Caco-2 (cell line): ENCODE results near the gene CX3CL1. TPM values are rescaled to one million over a fixed set of nuclear protein-coding genes. Genes with fewer than 3 reads are reported as not detected.

Source experiments
- BruUV-seq: library from RNA; stranded (reverse); fragments of 400-500 nt; replicated peaks from 2 replicates; lab custom pipeline; 2021; lab: Mats Ljungman, UMichigan
- CTCF ChIA-PET: fragments of 300-600 bp; sonication (Branson Sonifier 250); formaldehyde crosslinking; loops from one replicate; lab custom pipeline; 2022; ENCODE audit warnings: antibody characterized with exemption; lab: Charles Lee
- POLR2A ChIA-PET: fragments of 300-600 bp; sonication (Branson Sonifier 250); formaldehyde crosslinking; loops from one replicate; lab custom pipeline; 2022; ENCODE audit warnings: antibody characterized with exemption; lab: Charles Lee
- DNase-seq, 2 experiments: peaks; one replicate each; pipeline versions ENCODE4 v3.0.0 to v3.0.0-alpha.2; 2020 to 2022
- H3K27me3 ChIP-seq: replicated peaks from 2 replicates; pipeline ENCODE4 v1.6.0; 2011; ENCODE audit warnings: low read length; ENCODE audit not compliant: control insufficient read depth, insufficient read depth
- H3K36me3 ChIP-seq: 2 replicates; pipeline ENCODE4 v1.5.1; 2011; ENCODE audit warnings: low read length; ENCODE audit not compliant: control insufficient read depth, insufficient read depth
- H3K4me1 ChIP-seq: fragments of 250-450 bp; sonication (Bioruptor Pico); 2 replicates; pipeline ENCODE4 v1.5.1; 2020; ENCODE audit warnings: mild to moderate bottlenecking
- H3K4me3 ChIP-seq: 2 replicates; pipeline ENCODE4 v1.5.1; 2011; ENCODE audit warnings: low read depth, mild to moderate bottlenecking, control low read depth, low read length
- H3K9me3 ChIP-seq: fragments of 250-450 bp; sonication (Bioruptor Pico); 2 replicates; pipeline ENCODE4 v1.5.1; 2020; ENCODE audit warnings: mild to moderate bottlenecking, moderate library complexity
- H3K27ac Mint-ChIP-seq: one replicate; pipeline ENCODE4 v1.8.0; 2022; ENCODE audit warnings: mixed read lengths; ENCODE audit not compliant: unreplicated experiment
- H3K27me3 Mint-ChIP-seq: one replicate; pipeline ENCODE4 v1.8.0; 2022; ENCODE audit warnings: mixed read lengths; ENCODE audit not compliant: insufficient read depth, unreplicated experiment
- H3K36me3 Mint-ChIP-seq: one replicate; pipeline ENCODE4 v1.8.0; 2022; ENCODE audit warnings: mild to moderate bottlenecking, mixed read lengths; ENCODE audit not compliant: insufficient read depth, unreplicated experiment
- H3K4me1 Mint-ChIP-seq: one replicate; pipeline ENCODE4 v1.8.0; 2022; ENCODE audit warnings: low read depth, mixed read lengths; ENCODE audit not compliant: unreplicated experiment
- H3K4me3 Mint-ChIP-seq: one replicate; pipeline ENCODE4 v1.8.0; 2022; ENCODE audit warnings: mild to moderate bottlenecking, moderate library complexity, mixed read lengths; ENCODE audit not compliant: unreplicated experiment
- H3K9me3 Mint-ChIP-seq: one replicate; pipeline ENCODE4 v1.8.0; 2022; ENCODE audit warnings: mixed read lengths; ENCODE audit not compliant: unreplicated experiment
- intact Hi-C: fragments of 100-400 bp; cut with micrococcal nuclease; formaldehyde crosslinking; loops from one replicate; pipeline ENCODE4 v1.10.0; 2022; ENCODE audit not compliant: unreplicated experiment
- total RNA-seq: library from RNA; stranded (reverse); gene quantifications from 2 replicates; pipeline ENCODE4 v1.2.3, GENCODE V29; 2022
- TF ChIP-seq, protein P1 (sequence below), 2 experiments: fragments of 200-600 bp in 1 of 2; IDR thresholded peaks; 1 replicate in 1 of 2; 2 replicates in 1 of 2; pipeline versions ENCODE4 v1.5.1 to v1.8.0; 2011 to 2022; ENCODE audit warnings: antibody characterized with exemption in 1 of 2, control low read depth in 1 of 2, inconsistent platforms in 1 of 2, low read depth in 1 of 2, low read length in 1 of 2, mild to moderate bottlenecking in 1 of 2, moderate library complexity in 1 of 2; ENCODE audit not compliant: insufficient read depth in 1 of 2, severe bottlenecking in 1 of 2, unreplicated experiment in 1 of 2

The CX3CL1 gene
- total RNA-seq, 1 experiment from 2014 or later: not detected

GRCh38 chr16:57349212-57350031, 22.9 kb upstream of the CX3CL1 start:
- ChIA-PET POLR2A (no interaction called here), CTCF (no interaction called here)
- no peak for DNase-seq
- Mint-ChIP-seq H3K36me3 (no peaks in the 10 kb centered on the region), H3K9me3 (no peaks in the 10 kb centered on the region), H3K27ac (no peak overlapping the region), H3K27me3 (no peaks in the 10 kb centered on the region), H3K4me3 (no peak overlapping the region), H3K4me1 (peaks cover 11% of the 10 kb centered on the region)
- Histone ChIP-seq H3K36me3 (no peaks in the 10 kb centered on the region), H3K27me3 (no peaks in the 10 kb centered on the region), H3K4me1 (no peaks in the 10 kb centered on the region), H3K4me3 (no peak overlapping the region), H3K9me3 (no peaks in the 10 kb centered on the region)
- TF ChIP-seq, protein P1, sequence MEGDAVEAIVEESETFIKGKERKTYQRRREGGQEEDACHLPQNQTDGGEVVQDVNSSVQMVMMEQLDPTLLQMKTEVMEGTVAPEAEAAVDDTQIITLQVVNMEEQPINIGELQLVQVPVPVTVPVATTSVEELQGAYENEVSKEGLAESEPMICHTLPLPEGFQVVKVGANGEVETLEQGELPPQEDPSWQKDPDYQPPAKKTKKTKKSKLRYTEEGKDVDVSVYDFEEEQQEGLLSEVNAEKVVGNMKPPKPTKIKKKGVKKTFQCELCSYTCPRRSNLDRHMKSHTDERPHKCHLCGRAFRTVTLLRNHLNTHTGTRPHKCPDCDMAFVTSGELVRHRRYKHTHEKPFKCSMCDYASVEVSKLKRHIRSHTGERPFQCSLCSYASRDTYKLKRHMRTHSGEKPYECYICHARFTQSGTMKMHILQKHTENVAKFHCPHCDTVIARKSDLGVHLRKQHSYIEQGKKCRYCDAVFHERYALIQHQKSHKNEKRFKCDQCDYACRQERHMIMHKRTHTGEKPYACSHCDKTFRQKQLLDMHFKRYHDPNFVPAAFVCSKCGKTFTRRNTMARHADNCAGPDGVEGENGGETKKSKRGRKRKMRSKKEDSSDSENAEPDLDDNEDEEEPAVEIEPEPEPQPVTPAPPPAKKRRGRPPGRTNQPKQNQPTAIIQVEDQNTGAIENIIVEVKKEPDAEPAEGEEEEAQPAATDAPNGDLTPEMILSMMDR (IDR thresholded peaks at IDR 0.05; ENCODE audit: insufficient read depth in 1 of 2, low read depth in 1 of 2, low read length in 1 of 2, severe bottlenecking in 1 of 2, unreplicated experiment in 1 of 2): no peak
- intact Hi-C loops: loop anchor here (1.0 kb wide), 1 partner anchor 45 kb away; no protein-coding TSS in a partner anchor
- no TSS peak for BruUV-seq

- no peak for DNase-seq
- no peaks in the 10 kb centered on the region for H3K9me3 ChIP-seq
- TF ChIP-seq, protein P1 (IDR thresholded peaks at IDR 0.05; ENCODE audit: insufficient read depth in 1 of 2, low read depth in 1 of 2, low read length in 1 of 2, severe bottlenecking in 1 of 2, unreplicated experiment in 1 of 2): no peak
- H3K36me3 Mint-ChIP-seq: no peaks in the 10 kb centered on the region
- H3K4me3 ChIP-seq: no peak overlapping the region
- H3K36me3 ChIP-seq: no peaks in the 10 kb centered on the region
- H3K27me3 Mint-ChIP-seq: no peaks in the 10 kb centered on the region
- H3K27me3 ChIP-seq: no peaks in the 10 kb centered on the region
- intact Hi-C loops: no loop called here
- POLR2A ChIA-PET: no interaction called here
- H3K9me3 Mint-ChIP-seq: no peaks in the 10 kb centered on the region
- H3K27ac Mint-ChIP-seq: no peak overlapping the region
- no TSS peak for BruUV-seq
- H3K4me3 Mint-ChIP-seq: no peak overlapping the region
- no peaks in the 10 kb centered on the region for H3K4me1 ChIP-seq
- CTCF ChIA-PET: no interaction called here
- peaks cover 15% of the 10 kb centered on the region for H3K4me1 Mint-ChIP-seq
Measured at GRCh38 chr16:57352636-57353047, 19.6 kb upstream of the CX3CL1 start.

DNA sequence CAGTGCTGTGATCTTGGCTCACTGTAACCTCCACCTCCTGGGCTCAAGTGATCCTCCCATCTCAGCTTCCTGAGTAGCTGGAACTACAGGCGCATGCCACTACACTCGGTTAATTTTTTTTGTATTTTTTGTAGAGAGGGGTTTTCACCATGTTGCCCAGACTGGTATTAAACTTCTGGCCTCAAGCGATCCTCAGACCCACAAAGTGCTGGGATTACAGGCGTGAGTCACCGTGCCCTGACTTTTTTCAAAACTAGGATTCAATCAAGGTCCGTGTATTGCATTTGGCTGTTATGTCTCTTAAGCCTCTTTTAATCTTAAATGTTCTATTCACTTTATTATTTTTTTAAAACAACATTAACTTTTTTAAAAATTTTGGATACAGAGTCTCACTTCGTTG, 18.0 kb upstream of the CX3CL1 start:
- intact Hi-C loops: no loop called here
- Mint-ChIP-seq H3K9me3 (no peaks in the 10 kb centered on the region), H3K4me1 (peaks cover 20% of the 10 kb centered on the region), H3K36me3 (no peaks in the 10 kb centered on the region), H3K27me3 (no peaks in the 10 kb centered on the region), H3K4me3 (no peak overlapping the region), H3K27ac (no peak overlapping the region)
- Histone ChIP-seq H3K4me1 (no peaks in the 10 kb centered on the region), H3K36me3 (no peaks in the 10 kb centered on the region), H3K4me3 (no peak overlapping the region), H3K27me3 (no peaks in the 10 kb centered on the region), H3K9me3 (no peaks in the 10 kb centered on the region)
- CTCF ChIA-PET: no interaction called here
- DNase-seq: no peak
- TF ChIP-seq, protein P1 (IDR thresholded peaks at IDR 0.05; ENCODE audit: insufficient read depth in 1 of 2, low read depth in 1 of 2, low read length in 1 of 2, severe bottlenecking in 1 of 2, unreplicated experiment in 1 of 2): no peak
- no TSS peak for BruUV-seq
- POLR2A ChIA-PET: no interaction called here
